ENCODE measurements around the gene HSPB2. TPM values are rescaled to one million over a fixed set of nuclear protein-coding genes. Genes with fewer than 3 reads are reported as not detected.
"Not testable (repeated sequence)": the region's sequence is repeated elsewhere in the genome, so short reads cannot be mapped to it uniquely, and the experiment has no call there.

The HSPB2 gene
- total and polyA plus RNA-seq, 2 of the 4 experiments (the other 2 are of a cell fraction) = 0.18 to 0.55 TPM

GRCh38 chr11:111932611-111932950 lies 20.0 kb downstream of the HSPB2 start:
- H3K4me1 ChIP-seq (ENCODE audit: control insufficient read depth, insufficient read depth, low read length) = peaks cover 16% of the 10 kb centered on the region
- no peak overlapping the region for H3K4me3 ChIP-seq (ENCODE audit: insufficient read depth, low read depth, low read length)
- ATAC-seq (ENCODE audit: low read depth) (no peak), DNase-seq (peak; percentile 28)
- no peak overlapping the region for H3K9ac ChIP-seq (ENCODE audit: low read depth, low read length)
- H3K18ac ChIP-seq (ENCODE audit: low read depth, low read length) = no peak overlapping the region
- no peak overlapping the region for H4K91ac ChIP-seq (ENCODE audit: insufficient read depth, low read depth, low read length)
- H3K14ac ChIP-seq (replicated peaks; ENCODE audit: low read depth, low read length) = no peak overlapping the region
- dilution Hi-C loops (cut with HindIII; ENCODE audit: low sequenced_read_pairs, unreplicated experiment) = no loop called here
- no peak overlapping the region for H3K23ac ChIP-seq (ENCODE audit: low read depth, low read length)
- no peaks in the 10 kb centered on the region for H3K36me3 ChIP-seq (ENCODE audit: control insufficient read depth, insufficient read depth, low read length)
- CTCF ChIA-PET = interaction anchor here (1.3 to 3.3 kb wide), 4 partner anchors 12 to 80 kb away, joined by 4 to 13 read pairs (median 5); no protein-coding TSS in a partner anchor
- POLR2A ChIA-PET (ENCODE audit: unreplicated experiment) = no interaction called here
- H2BK15ac ChIP-seq (ENCODE audit: low read depth, low read length) = no peak overlapping the region
- H2AK5ac ChIP-seq (ENCODE audit: low read depth, low read length) = no peak overlapping the region
- H2BK20ac ChIP-seq (ENCODE audit: low read depth, low read length) = no peak overlapping the region
- WGBS, 2 experiments (ENCODE audit: extremely low coverage in 2 of 2, insufficient read length in 1 of 2) = no CpG with 5 or more reads among the region's 2 CpGs
- H3K56ac ChIP-seq (ENCODE audit: extremely low read depth, insufficient read depth, low read length) = no peak overlapping the region
- no TSS peak for BruUV-seq (replicated peaks)
- H3K4ac ChIP-seq (ENCODE audit: low read depth, low read length) = no peak overlapping the region
- H3K79me1 ChIP-seq (ENCODE audit: low read depth in 1 of 2, low read length in 2 of 2) = peaks cover 4 to 10% of the 10 kb centered on the region in 2 experiments; a peak in 3 of 4 replicates
- no peak overlapping the region for H4K5ac ChIP-seq (ENCODE audit: low read depth, low read length)
- H2BK5ac ChIP-seq (ENCODE audit: low read depth, low read length, poor library complexity, severe bottlenecking) = no peak overlapping the region
- H3K27ac ChIP-seq (ENCODE audit: insufficient read depth, low read length) = no peak overlapping the region
- H2AK9ac ChIP-seq (replicated peaks; ENCODE audit: low read depth, low read length, poor library complexity) = no peak overlapping the region
- intact Hi-C loops (cut with micrococcal nuclease) = loop anchor here (1.0 to 5.0 kb wide), 3 partner anchors 53 to 345 kb away; partner anchors contain the start of genes CFAP68 and FDXACB1
- no peak overlapping the region for H3K4me2 ChIP-seq (ENCODE audit: low read depth, low read length)
- no peaks in the 10 kb centered on the region for H3K27me3 ChIP-seq (ENCODE audit: control insufficient read depth, insufficient read depth, low read length)
- TF ChIP-seq MAFK (IDR thresholded peaks at IDR 0.05; ENCODE audit: low read depth, low read length) (no peak), CEBPB (IDR thresholded peaks at IDR 0.05; ENCODE audit: low read depth, low read length) (peak; percentile 21; the same call in 1 of the 2 replicates)
- in situ Hi-C loops (cut with MboI; ENCODE audit: low sequenced_read_pairs) = no loop called here
- no peak overlapping the region for H4K8ac ChIP-seq (ENCODE audit: low read depth in 2 of 2, low read length in 2 of 2)
- no peak overlapping the region; the same call in 1 of the 2 replicates for H2BK120ac ChIP-seq (ENCODE audit: low read depth, low read length)
- H3K9me3 ChIP-seq (ENCODE audit: control insufficient read depth, insufficient read depth, low read length) = no peaks in the 10 kb centered on the region
- H2AFZ ChIP-seq (replicated peaks; ENCODE audit: low read length, poor library complexity) = no peak overlapping the region
- no peaks in the 10 kb centered on the region for H4K20me1 ChIP-seq (ENCODE audit: insufficient read depth, low read length)
- H3K9me1 ChIP-seq (ENCODE audit: insufficient read depth, low read length) = peaks cover 8% of the 10 kb centered on the region

DNA sequence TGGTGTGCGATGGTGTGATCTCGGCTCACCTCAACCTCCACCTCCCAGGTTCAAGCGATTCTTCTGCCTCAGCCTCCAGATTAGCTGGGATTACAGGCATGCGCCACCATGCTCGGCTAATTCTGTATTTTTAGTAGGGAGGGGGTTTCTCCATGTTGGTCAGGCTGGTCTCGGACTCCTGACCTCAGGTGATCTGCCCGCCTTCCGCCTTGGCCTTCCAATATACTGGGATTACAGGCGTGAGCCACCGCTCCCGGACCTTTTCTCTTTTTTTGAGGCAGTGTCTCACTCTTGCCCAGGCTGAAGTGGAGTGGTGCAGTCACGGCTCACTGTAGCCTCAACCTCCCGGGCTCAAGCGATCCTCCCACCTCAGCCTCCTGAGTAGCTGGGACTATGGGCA lies 20.6 kb downstream of the HSPB2 start:
- H4K20me1 ChIP-seq (ENCODE audit: insufficient read depth, low read length); H3K36me3 ChIP-seq (ENCODE audit: control insufficient read depth, insufficient read depth, low read length); H3K4me3 ChIP-seq (ENCODE audit: insufficient read depth, low read depth, low read length); H4K8ac ChIP-seq (ENCODE audit: low read depth in 2 of 2, low read length in 2 of 2); in situ Hi-C loops (cut with MboI; ENCODE audit: low sequenced_read_pairs); ATAC-seq (ENCODE audit: low read depth); H3K56ac ChIP-seq (ENCODE audit: extremely low read depth, insufficient read depth, low read length); H2BK20ac ChIP-seq (ENCODE audit: low read depth, low read length); H3K27ac ChIP-seq (ENCODE audit: insufficient read depth, low read length); DNase-seq; H3K9ac ChIP-seq (ENCODE audit: low read depth, low read length); H3K14ac ChIP-seq (replicated peaks; ENCODE audit: low read depth, low read length); H2AFZ ChIP-seq (replicated peaks; ENCODE audit: low read length, poor library complexity); H3K23ac ChIP-seq (ENCODE audit: low read depth, low read length); dilution Hi-C loops (cut with HindIII; ENCODE audit: low sequenced_read_pairs, unreplicated experiment); H3K27me3 ChIP-seq (ENCODE audit: control insufficient read depth, insufficient read depth, low read length); H2BK5ac ChIP-seq (ENCODE audit: low read depth, low read length, poor library complexity, severe bottlenecking); H3K4me2 ChIP-seq (ENCODE audit: low read depth, low read length); H3K9me3 ChIP-seq (ENCODE audit: control insufficient read depth, insufficient read depth, low read length); H2BK15ac ChIP-seq (ENCODE audit: low read depth, low read length); H4K91ac ChIP-seq (ENCODE audit: insufficient read depth, low read depth, low read length); BruUV-seq (replicated peaks); POLR2A ChIA-PET (ENCODE audit: unreplicated experiment); H3K4ac ChIP-seq (ENCODE audit: low read depth, low read length); H2BK120ac ChIP-seq (ENCODE audit: low read depth, low read length); H4K5ac ChIP-seq (ENCODE audit: low read depth, low read length); H2AK5ac ChIP-seq (ENCODE audit: low read depth, low read length); H2AK9ac ChIP-seq (replicated peaks; ENCODE audit: low read depth, low read length, poor library complexity); H3K18ac ChIP-seq (ENCODE audit: low read depth, low read length): not testable (repeated sequence)
- H3K4me1 ChIP-seq (ENCODE audit: control insufficient read depth, insufficient read depth, low read length) = peaks cover 21% of the 10 kb centered on the region
- 96% methylated on average over 3 of the region's 14 CpGs; no CpG with 5 or more reads in 1 of the 2 experiments for WGBS, 2 experiments (ENCODE audit: extremely low coverage in 2 of 2, insufficient read length in 1 of 2)
- peaks cover 14% of the 10 kb centered on the region for H3K9me1 ChIP-seq (ENCODE audit: insufficient read depth, low read length)
- CTCF ChIA-PET = interaction anchor here (0.6 to 3.3 kb wide), 2 partner anchors 49 to 166 kb away, joined by 4 to 13 read pairs; no protein-coding TSS in a partner anchor
- intact Hi-C loops (cut with micrococcal nuclease) = loop anchor here (5.0 kb wide), 2 partner anchors 149 to 344 kb away; no protein-coding TSS in a partner anchor
- H3K79me1 ChIP-seq (ENCODE audit: low read depth in 1 of 2, low read length in 2 of 2) = peaks cover 9 to 16% of the 10 kb centered on the region in 2 experiments; a peak in 3 of 4 replicates

Measured in IMR-90 (cell line).